ENCODE measurements around the gene FAM222B. TPM values are rescaled to one million over a fixed set of nuclear protein-coding genes. Genes with fewer than 3 reads are reported as not detected.

The FAM222B gene
- total and polyA plus RNA-seq, 2 experiments from 2014 or later: 63.7 to 78.5 TPM

- no peak overlapping the region for H2AFZ ChIP-seq
- Mint-ChIP-seq H3K4me3 (no peak overlapping the region), H3K27ac (peak overlapping the region; percentile 60), H3K4me1 (peaks cover 15% of the 10 kb centered on the region), H3K36me3 (ENCODE audit: low read depth) (0 out of 3 replicates have a peak, but pooled peaks cover 5% of the 10 kb centered on the region), H3K9me3 (no peaks in the 10 kb centered on the region; the same call in 2 of the 3 replicates), H3K27me3 (ENCODE audit: insufficient read depth, low read depth, poor library complexity) (peaks cover 7% of the 10 kb centered on the region)
- peaks cover 5% of the 10 kb centered on the region; the same call in 1 of the 2 replicates for H3F3A ChIP-seq (replicated peaks; ENCODE audit: low read depth)
- no peak overlapping the region for H3K27ac ChIP-seq (ENCODE audit: low read depth)
- no peaks in the 10 kb centered on the region for H3K27me3 ChIP-seq (ENCODE audit: insufficient read depth)
- ATAC-seq: no peak
- TF ChIP-seq NANOG (IDR thresholded peaks at IDR 0.05; ENCODE audit: borderline replicate concordance) (no peak), CTCF (conservative IDR thresholded peaks at IDR 0.05; ENCODE audit: low read depth in 2 of 2) (no peak), EZH2 (IDR thresholded peaks at IDR 0.05; ENCODE audit: low read depth, unreplicated experiment) (no peak), EZH2phosphoT487 (IDR thresholded peaks at IDR 0.05; ENCODE audit: unreplicated experiment) (no peak), REST (IDR thresholded peaks at IDR 0.05; ENCODE audit: unreplicated experiment) (no peak), ETS1 (IDR thresholded peaks at IDR 0.05) (no peak), ZNF462 (CRISPR knock-in tag; IDR thresholded peaks at IDR 0.05) (no peak), POLR2AphosphoS5 (IDR thresholded peaks at IDR 0.05; ENCODE audit: low read depth) (no peak), CREB1 (CRISPR knock-in tag; IDR thresholded peaks at IDR 0.05; ENCODE audit: low read depth) (no peak), STAT1 (IDR thresholded peaks at IDR 0.05; ENCODE audit: unreplicated experiment) (no peak), JUNB (IDR thresholded peaks at IDR 0.05; ENCODE audit: unreplicated experiment) (no peak), ZNF331 (CRISPR knock-in tag; IDR thresholded peaks at IDR 0.05; ENCODE audit: low read depth) (no peak)
- H3K4me2 ChIP-seq: no peak overlapping the region
- H3K36me3 ChIP-seq (ENCODE audit: insufficient read depth): no peaks in the 10 kb centered on the region
- peaks cover 86% of the 10 kb centered on the region for H3K79me2 ChIP-seq (replicated peaks; ENCODE audit: insufficient read depth)
- H3K4me1 ChIP-seq (ENCODE audit: insufficient read depth): peaks cover 10% of the 10 kb centered on the region
- no peak overlapping the region for H3K4me3 ChIP-seq
- H4K20me1 ChIP-seq (replicated peaks; ENCODE audit: insufficient read depth): peaks cover 4% of the 10 kb centered on the region; the same call in 1 of the 2 replicates
- H3K9me2 ChIP-seq (ENCODE audit: insufficient read depth): no peaks in the 10 kb centered on the region
- no peak for DNase-seq (ENCODE audit: low spot score)
Observed at GRCh38 chr17:28816540-28816939, 26.1 kb downstream of the FAM222B start.
